Endothelial cell of umbilical vein (primary cell): ENCODE measurements around the gene ANKRD12. TPM values are rescaled to one million over a fixed set of nuclear protein-coding genes. Genes with fewer than 3 reads are reported as not detected.
"Not testable (repeated sequence)": the region's sequence is repeated elsewhere in the genome, so short reads cannot be mapped to it uniquely, and the experiment has no call there.

Source experiments
- BruUV-seq: library from RNA; stranded (reverse); fragments of 400-500 nt; replicated peaks from 2 replicates; lab custom pipeline; 2021; lab: Mats Ljungman, UMichigan
- CTCF ChIA-PET: fragments of 300-600, 350-600 bp; sonication (Branson Sonifier 250); formaldehyde crosslinking; loops from one replicate; lab custom pipeline; 2021; ENCODE audit warnings: antibody characterized with exemption, inconsistent platforms; lab: Charles Lee
- POLR2A ChIA-PET: fragments of 300-600, 350-600 bp; sonication (Branson Sonifier 250); formaldehyde crosslinking; loops from one replicate; lab custom pipeline; 2021; ENCODE audit warnings: antibody characterized with exemption, inconsistent platforms; lab: Charles Lee
- DNase-seq: peaks from one replicate; pipeline ENCODE4 v3.0.0-alpha.2; 2011; ENCODE audit warnings: low read depth, low spot score
- FAIRE-seq: peaks from 2 replicates; lab custom pipeline; 2011; peaks lifted over from hg19 to GRCh38; lab: Jason Lieb, UNC
- H2AFZ ChIP-seq: 2 replicates; pipeline ENCODE4 v1.6.0; 2012; ENCODE audit warnings: low read depth, low read length, control low read depth, inconsistent platforms
- H3K27ac ChIP-seq: 2 replicates; pipeline ENCODE4 v1.5.1; 2011; ENCODE audit warnings: low read depth, mild to moderate bottlenecking, control low read depth, low read length, moderate library complexity; ENCODE audit not compliant: insufficient read depth
- H3K27me3 ChIP-seq, 2 experiments: 2 replicates each; pipeline versions ENCODE4 v1.6.0 to v1.6.1; 2011; ENCODE audit warnings: low read length in 2 of 2, mixed read lengths in 1 of 2; ENCODE audit not compliant: control insufficient read depth in 2 of 2, insufficient read depth in 2 of 2
- H3K36me3 ChIP-seq, 2 experiments: 2 replicates in 1 of 2; 3 replicates in 1 of 2; pipeline ENCODE4 v1.5.1; 2011; ENCODE audit warnings: low read length in 2 of 2, mild to moderate bottlenecking in 1 of 2, moderate library complexity in 1 of 2; ENCODE audit not compliant: control insufficient read depth in 2 of 2, insufficient read depth in 2 of 2; ENCODE audit errors: extremely low read depth in 1 of 2
- H3K4me1 ChIP-seq: 3 replicates; pipeline ENCODE4 v1.5.1; 2011; ENCODE audit warnings: mild to moderate bottlenecking, low read length; ENCODE audit not compliant: control insufficient read depth, insufficient read depth; ENCODE audit errors: extremely low read depth
- H3K4me2 ChIP-seq: 2 replicates; pipeline ENCODE4 v1.6.1; 2011; ENCODE audit warnings: low read length, control low read depth, mixed read lengths; ENCODE audit not compliant: insufficient read depth
- H3K4me3 ChIP-seq, 3 experiments: fragments of 200-600 bp in 1 of 3; sonication (generic), shearing (Covaris generic) in 1 of 3; replicated peaks in 1 of 3; 2 replicates each; pipeline ENCODE4 v1.5.1; 2011 to 2016; ENCODE audit warnings: control low read depth in 3 of 3, low read length in 3 of 3, mild to moderate bottlenecking in 2 of 3, inconsistent platforms in 1 of 3, low read depth in 1 of 3, moderate library complexity in 1 of 3; ENCODE audit not compliant: insufficient read depth in 1 of 3
- H3K79me2 ChIP-seq: 2 replicates; pipeline ENCODE4 v1.6.0; 2012; ENCODE audit warnings: low read length, inconsistent platforms; ENCODE audit not compliant: control insufficient read depth, insufficient read depth
- H3K9ac ChIP-seq: replicated peaks from 2 replicates; pipeline ENCODE3; 2011; ENCODE audit warnings: low read length, control low read depth; ENCODE audit not compliant: insufficient read depth; ENCODE audit errors: extremely low read depth
- H3K9me1 ChIP-seq: replicated peaks from 3 replicates; pipeline ENCODE4 v1.6.0; 2011; ENCODE audit warnings: mild to moderate bottlenecking, low read length; ENCODE audit not compliant: control insufficient read depth, insufficient read depth; ENCODE audit errors: extremely low read depth
- H3K9me3 ChIP-seq: replicated peaks from 2 replicates; pipeline ENCODE4 v1.5.1; 2012; ENCODE audit warnings: low read length, inconsistent platforms; ENCODE audit not compliant: control insufficient read depth, insufficient read depth
- H4K20me1 ChIP-seq: replicated peaks from 2 replicates; pipeline ENCODE3; 2011; ENCODE audit warnings: mild to moderate bottlenecking, low read length; ENCODE audit not compliant: control insufficient read depth, insufficient read depth; ENCODE audit errors: extremely low read depth
- FOS ChIP-seq: IDR thresholded peaks from 2 replicates; pipeline ENCODE4 v1.6.1; 2011; ENCODE audit warnings: mild to moderate bottlenecking, low read length, moderate library complexity, borderline replicate concordance; ENCODE audit not compliant: insufficient read depth
- GATA2 ChIP-seq: IDR thresholded peaks from 2 replicates; pipeline ENCODE4 v1.7.0; 2011; ENCODE audit warnings: low read depth, mild to moderate bottlenecking, moderate library complexity, mixed read lengths, low read length; ENCODE audit not compliant: insufficient read length, insufficient read depth
- dilution Hi-C: fragments of 300-500 bp; cut with MboI; formaldehyde crosslinking; loops from one replicate; pipeline ENCODE4 v1.15.0; 2019; ENCODE audit warnings: low sequenced_read_pairs; ENCODE audit not compliant: extremely low pct_ligation_motif_present
- intact Hi-C: fragments of 100-400 bp; cut with micrococcal nuclease; formaldehyde crosslinking; loops from one replicate; pipeline ENCODE4 v1.10.0; 2022
- polyA plus RNA-seq, 4 experiments: library from polyadenylated mRNA; depleted of rRNA in 3 of 4; stranded (reverse) in 3 of 4; unstranded in 1 of 4; fragments of >200 nt; gene quantifications; 2 replicates each; pipeline versions ENCODE4 v1.2.1 to v1.2.3, GENCODE V29; 2011 to 2012; ENCODE audit warnings: missing spikeins in 1 of 4
- total RNA-seq: library from RNA; stranded (reverse); gene quantifications from 2 replicates; pipeline ENCODE4 v1.2.3, GENCODE V29; 2021

ANKRD12 gene
- total and polyA plus RNA-seq, 2 donors (not counting 3 experiments of a cell fraction or from before 2014, with no cell fraction given): 1.5 to 25.4 TPM

DNA sequence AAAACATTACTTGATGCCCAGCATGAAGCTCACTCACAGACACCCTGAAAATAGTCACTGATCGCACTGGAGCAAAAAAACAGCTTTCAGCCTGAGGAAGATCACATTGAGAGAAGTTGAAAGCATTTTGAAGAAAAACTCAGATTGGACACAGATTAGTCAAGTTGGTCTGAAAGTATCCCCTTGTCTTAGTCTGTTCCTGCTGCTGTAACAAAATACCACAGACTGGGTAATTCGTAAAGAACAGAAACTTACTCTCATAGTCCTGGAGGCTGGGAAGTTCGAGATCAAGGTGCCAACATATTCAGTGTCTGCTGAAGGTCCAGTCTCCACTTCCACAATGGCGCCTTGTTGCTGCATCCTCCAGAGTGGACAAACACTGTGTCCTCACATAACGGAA lies 48.3 kb upstream of the ANKRD12 start:
- DNase-seq: no peak
- no peak overlapping the region for H3K27ac ChIP-seq
- BruUV-seq: no TSS peak
- ChIA-PET POLR2A (no interaction called here), CTCF (interaction anchor here (3.0 kb wide), 1 partner anchor 10 kb away, joined by 16 read pairs; no protein-coding TSS in a partner anchor)
- no peak for TF ChIP-seq GATA2
- TF ChIP-seq FOS: no peak
- H3K4me3 ChIP-seq: no peak overlapping the region
- H3K9ac ChIP-seq: no peak overlapping the region
- H4K20me1 ChIP-seq: no peaks in the 10 kb centered on the region
- H3K36me3 ChIP-seq: no peaks in the 10 kb centered on the region
- no peaks in the 10 kb centered on the region for H3K9me3 ChIP-seq
- dilution Hi-C loops (no loop called here), intact Hi-C loops (no loop called here)
- no peak for FAIRE-seq
- H3K4me2 ChIP-seq: no peak overlapping the region
- peaks cover 6% of the 10 kb centered on the region for H3K4me1 ChIP-seq
- no peaks in the 10 kb centered on the region for H3K9me1 ChIP-seq
- no peak overlapping the region for H2AFZ ChIP-seq
- H3K79me2 ChIP-seq: no peaks in the 10 kb centered on the region
- no peaks in the 10 kb centered on the region for H3K27me3 ChIP-seq

DNA sequence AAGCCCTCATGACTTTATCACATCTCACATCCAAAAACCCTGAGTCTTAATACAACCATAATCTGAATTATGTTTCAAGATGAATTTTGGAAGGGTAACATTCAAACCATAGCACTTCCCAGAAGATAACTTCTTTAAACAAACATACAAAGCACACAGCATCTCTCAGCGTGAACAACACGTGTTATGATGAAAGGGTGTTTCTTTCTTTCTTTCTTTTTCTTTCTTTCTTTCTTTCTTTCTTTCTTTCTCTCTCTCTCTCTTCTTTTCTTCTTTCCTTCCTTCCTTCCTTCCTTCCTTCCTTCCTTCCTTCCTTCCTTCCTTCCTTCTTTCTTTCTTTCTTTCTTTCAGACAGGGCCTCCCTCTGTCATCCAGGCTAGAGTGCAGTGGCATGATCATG lies 47.9 kb upstream of the ANKRD12 start:
- intact Hi-C loops: not testable (repeated sequence)

More for the DNA sequence above, 47.9 kb upstream of the ANKRD12 start:
- BruUV-seq, H3K36me3 ChIP-seq, H2AFZ ChIP-seq, H3K4me1 ChIP-seq, H3K79me2 ChIP-seq, POLR2A ChIA-PET, FAIRE-seq, H3K27ac ChIP-seq, H3K9me3 ChIP-seq, H3K4me3 ChIP-seq, H3K4me2 ChIP-seq, H4K20me1 ChIP-seq, H3K9ac ChIP-seq, H3K27me3 ChIP-seq, DNase-seq, dilution Hi-C loops, H3K9me1 ChIP-seq: not testable (repeated sequence)
- CTCF ChIA-PET: interaction anchor here (3.0 kb wide), 1 partner anchor 10 kb away, joined by 16 read pairs; no protein-coding TSS in a partner anchor
